MM.1S (cell line): ENCODE data around the gene PANX1.

Source experiments
- CTCF ChIP-seq: fragments of 300-600 bp; sonication (generic); IDR thresholded peaks from 2 replicates; pipeline ENCODE4 v1.5.1; 2016; ENCODE audit warnings: antibody characterized with exemption, low read length, mixed read lengths
- EZH2 ChIP-seq: fragments of 300-600 bp; sonication (generic); optimal IDR thresholded peaks from 2 replicates; pipeline ENCODE3; 2017; ENCODE audit warnings: low read depth, mild to moderate bottlenecking, antibody characterized with exemption, low read length, mixed read lengths
- EZH2phosphoT487 ChIP-seq: fragments of 300-600 bp; sonication (generic); IDR thresholded peaks from 2 replicates; pipeline ENCODE4 v1.6.1; 2018; ENCODE audit warnings: antibody characterized with exemption, low read length

DNA sequence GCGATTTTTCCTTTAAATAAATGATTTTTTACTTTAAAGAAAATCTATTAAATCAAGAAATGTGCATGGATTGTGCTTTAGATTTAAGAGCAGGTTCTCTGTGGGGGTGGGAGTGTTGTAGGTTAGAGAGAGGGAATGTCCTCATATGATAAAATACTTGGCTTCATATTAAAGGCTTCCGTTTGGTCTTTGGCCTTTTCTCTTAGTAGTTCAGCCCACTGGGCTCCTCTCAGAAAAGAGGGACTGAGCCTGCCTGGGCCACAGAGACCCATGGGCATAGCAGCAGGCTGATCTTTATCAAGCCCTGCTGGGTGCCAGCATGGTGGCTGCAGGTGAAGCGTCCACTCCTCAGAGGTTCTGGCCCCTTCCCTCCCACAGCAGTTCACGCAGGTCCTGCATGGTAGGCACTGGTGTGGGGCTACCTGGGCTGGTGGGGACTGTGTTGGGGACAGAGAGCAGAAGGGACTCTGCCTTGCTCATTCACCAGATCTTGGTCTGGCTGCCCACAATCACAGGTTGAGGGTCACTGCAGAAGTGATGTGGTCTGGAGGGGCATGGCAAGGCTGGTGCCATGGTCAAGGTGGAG, 4.3 kb downstream of the PANX1 start:
- TF ChIP-seq CTCF: no peak
- TF ChIP-seq EZH2: no peak
- no peak for TF ChIP-seq EZH2phosphoT487
